Measurements from ENCODE around the gene GATAD2A. TPM values are rescaled to one million over a fixed set of nuclear protein-coding genes. Genes with fewer than 3 reads are reported as not detected.
A peak's percentile ranks its signal among the peaks of the same experiment; 100 is the strongest.

Gene GATAD2A
- total RNA-seq, 1 donor from 2014 or later = 84.0 TPM

GRCh38 chr19:19459073-19459472 lies 53.6 kb downstream of the GATAD2A start:
- intact Hi-C loops (cut with DNase I) = no loop called here
- ATAC-seq (no peak), DNase-seq (peak; percentile 4)
- H3K9me3 ChIP-seq = no peaks in the 10 kb centered on the region
- H3K27ac ChIP-seq = peak overlapping the region; percentile 85
- peaks cover 75% of the 10 kb centered on the region for H3K4me1 ChIP-seq
- no peaks in the 10 kb centered on the region for H3K27me3 ChIP-seq (ENCODE audit: low read depth)
- H3K4me3 ChIP-seq = no peak overlapping the region
- TF ChIP-seq CTCF (IDR thresholded peaks at IDR 0.05) = no peak
- H3K36me3 ChIP-seq = peaks cover 6% of the 10 kb centered on the region

- Histone ChIP-seq H3K4me3 (peak overlapping the region; percentile 28), H3K36me3 (peaks cover 6% of the 10 kb centered on the region), H3K27me3 (ENCODE audit: low read depth) (no peaks in the 10 kb centered on the region), H3K9me3 (no peaks in the 10 kb centered on the region), H3K4me1 (peaks cover 82% of the 10 kb centered on the region), H3K27ac (peak overlapping the region; percentile 85)
- peak; percentile 34 to 41 for ATAC-seq
- DNase-seq = peak; percentile 65
- TF ChIP-seq CTCF (IDR thresholded peaks at IDR 0.05) = no peak
- intact Hi-C loops (cut with DNase I) = no loop called here
Measured at GRCh38 chr19:19459707-19460251, 54.3 kb downstream of the GATAD2A start.

- ATAC-seq (peak; percentile 1 to 7), DNase-seq (peak; percentile 46)
- peaks cover 9% of the 10 kb centered on the region for H3K36me3 ChIP-seq
- TF ChIP-seq CTCF (IDR thresholded peaks at IDR 0.05) = no peak
- peak overlapping the region; percentile 28 for H3K4me3 ChIP-seq
- H3K27ac ChIP-seq = peak overlapping the region; percentile 85
- peaks cover 87% of the 10 kb centered on the region for H3K4me1 ChIP-seq
- intact Hi-C loops (cut with DNase I) = no loop called here
- no peaks in the 10 kb centered on the region for H3K27me3 ChIP-seq (ENCODE audit: low read depth)
- no peaks in the 10 kb centered on the region for H3K9me3 ChIP-seq
Measured at GRCh38 chr19:19460258-19460731, 54.8 kb downstream of the GATAD2A start.

GRCh38 chr19:19460761-19461265 lies 55.3 kb downstream of the GATAD2A start:
- ATAC-seq = peak; percentile 60 to 77

GRCh38 chr19:19461306-19461670 lies 55.8 kb downstream of the GATAD2A start:
- no peak for TF ChIP-seq CTCF (IDR thresholded peaks at IDR 0.05)
- peak; percentile 1 for DNase-seq
- intact Hi-C loops (cut with DNase I) = no loop called here
- peaks cover 89% of the 10 kb centered on the region for H3K4me1 ChIP-seq
- ATAC-seq = no peak
- no peaks in the 10 kb centered on the region for H3K9me3 ChIP-seq
- peak overlapping the region; percentile 28 for H3K4me3 ChIP-seq
- peak overlapping the region; percentile 85 for H3K27ac ChIP-seq
- H3K27me3 ChIP-seq (ENCODE audit: low read depth) = no peaks in the 10 kb centered on the region
- peaks cover 19% of the 10 kb centered on the region for H3K36me3 ChIP-seq

More at GRCh38 chr19:19460761-19461265, 55.3 kb downstream of the GATAD2A start:
- no peaks in the 10 kb centered on the region for H3K27me3 ChIP-seq (ENCODE audit: low read depth)
- peak; percentile 76 for DNase-seq
- no peak for TF ChIP-seq CTCF (IDR thresholded peaks at IDR 0.05)
- H3K4me3 ChIP-seq = peak overlapping the region; percentile 28
- no peaks in the 10 kb centered on the region for H3K9me3 ChIP-seq
- peak overlapping the region; percentile 85 for H3K27ac ChIP-seq
- H3K36me3 ChIP-seq = peaks cover 14% of the 10 kb centered on the region
- intact Hi-C loops (cut with DNase I) = no loop called here
- H3K4me1 ChIP-seq = peaks cover 89% of the 10 kb centered on the region
